GM19238 (cell line): ENCODE results near the gene UBE2O.

Source experiments
- DNase-seq: peaks from one replicate; pipeline ENCODE4 v3.0.0; 2011; ENCODE audit warnings: low spot score; ENCODE audit not compliant: insufficient read length

The UBE2O gene

GRCh38 chr17:76395980-76396379 is 57.0 kb downstream of the UBE2O start:
- no peak for DNase-seq

DNA sequence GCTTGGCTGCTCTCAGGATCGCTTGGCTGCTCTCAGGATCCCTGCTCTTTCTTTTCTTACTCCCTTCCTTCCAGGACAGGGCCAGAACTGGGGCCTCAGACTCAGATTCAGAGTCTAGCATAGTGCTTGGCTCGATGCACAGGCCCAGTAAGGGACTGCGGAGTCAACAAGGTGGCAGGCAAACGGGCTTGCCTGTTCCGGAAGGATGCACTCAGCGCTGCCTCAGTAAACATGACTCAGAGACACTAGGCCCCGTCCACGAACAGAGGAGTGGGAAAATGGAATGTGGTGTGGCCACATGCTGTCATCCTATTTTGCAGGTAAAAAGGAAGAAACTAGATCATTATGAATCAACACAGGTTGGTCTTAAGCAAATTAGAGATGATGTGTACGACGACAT is 58.8 kb downstream of the UBE2O start:
- no peak for DNase-seq

DNA sequence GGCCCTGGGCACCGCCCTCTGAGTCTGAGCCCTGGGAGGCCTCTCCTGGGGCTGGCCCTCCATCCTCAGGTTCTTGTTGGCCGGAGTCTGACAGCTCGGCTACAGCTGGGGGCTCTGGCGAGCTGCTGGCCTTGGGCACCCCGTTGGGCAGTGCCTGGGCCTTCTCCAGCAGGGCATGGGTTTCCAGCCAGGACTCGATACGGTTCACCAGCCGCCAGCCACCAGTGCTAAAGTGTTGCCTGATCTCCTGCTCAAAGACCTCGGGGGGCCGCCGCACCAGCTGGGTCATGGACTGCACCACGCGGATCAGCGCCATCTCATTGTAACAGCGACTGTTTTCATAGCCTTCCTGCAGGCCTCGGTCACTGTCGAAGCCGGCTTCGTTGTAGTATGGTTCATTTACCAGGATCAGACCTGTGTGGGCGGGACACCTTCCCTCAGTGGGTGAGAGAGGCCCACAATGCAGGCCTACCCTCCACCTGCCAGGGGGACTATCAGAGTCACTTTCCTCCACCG is 61.7 kb downstream of the UBE2O start:
- no peak for DNase-seq

- no peak for DNase-seq
Observed at GRCh38 chr17:76390003-76390421, 62.9 kb downstream of the UBE2O start.

GRCh38 chr17:76388966-76389888 is 63.7 kb downstream of the UBE2O start:
- DNase-seq = no peak

GRCh38 chr17:76386966-76387765 is 65.8 kb downstream of the UBE2O start:
- DNase-seq = no peak

DNA sequence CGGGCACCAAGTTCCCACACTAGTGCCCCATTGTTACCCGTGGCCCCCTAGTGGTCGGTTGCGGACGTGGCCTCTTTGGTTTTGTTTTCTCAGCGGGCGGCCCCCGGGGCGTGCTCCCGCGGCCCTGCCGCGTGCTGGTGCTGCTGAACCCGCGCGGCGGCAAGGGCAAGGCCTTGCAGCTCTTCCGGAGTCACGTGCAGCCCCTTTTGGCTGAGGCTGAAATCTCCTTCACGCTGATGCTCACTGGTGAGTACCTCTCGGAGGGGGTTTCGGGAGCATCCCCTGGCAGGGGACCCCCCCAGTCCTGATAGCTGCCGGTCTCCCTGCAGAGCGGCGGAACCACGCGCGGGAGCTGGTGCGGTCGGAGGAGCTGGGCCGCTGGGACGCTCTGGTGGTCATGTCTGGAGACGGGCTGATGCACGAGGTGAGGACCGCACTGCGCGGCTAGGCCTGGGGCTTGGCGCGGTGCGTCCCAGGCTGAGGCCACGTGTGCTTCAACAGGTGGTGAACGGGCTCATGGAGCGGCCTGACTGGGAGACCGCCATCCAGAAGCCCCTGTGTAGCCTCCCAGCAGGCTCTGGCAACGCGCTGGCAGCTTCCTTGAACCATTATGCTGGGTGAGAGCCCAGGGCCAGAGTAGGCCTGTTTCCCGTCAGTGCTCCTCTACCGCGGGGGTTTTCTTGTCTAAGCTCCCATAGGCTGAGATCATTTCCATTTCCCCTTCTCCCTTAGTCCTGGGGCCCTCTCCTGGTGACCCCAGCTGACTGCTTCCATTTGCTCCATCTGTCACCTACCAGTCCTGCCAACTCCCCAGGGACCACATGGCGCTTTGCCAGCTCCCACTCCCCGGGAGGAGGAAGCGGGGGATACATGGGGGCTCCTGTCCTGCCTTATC is 66.8 kb downstream of the UBE2O start:
- peak; percentile 92 for DNase-seq

- no peak for DNase-seq
Observed at GRCh38 chr17:76384987-76385891, 67.7 kb downstream of the UBE2O start.

- DNase-seq = peak; percentile 91
Observed at GRCh38 chr17:76384222-76384986, 68.5 kb downstream of the UBE2O start, which contains the start of gene SPHK1. SPHK1 (plus strand) TSS chr17:76384609; CDS start chr17:76385645, 1,036 bp downstream.

GRCh38 chr17:76383546-76384221 is 69.3 kb downstream of the UBE2O start:
- DNase-seq = peak; percentile 69

DNA sequence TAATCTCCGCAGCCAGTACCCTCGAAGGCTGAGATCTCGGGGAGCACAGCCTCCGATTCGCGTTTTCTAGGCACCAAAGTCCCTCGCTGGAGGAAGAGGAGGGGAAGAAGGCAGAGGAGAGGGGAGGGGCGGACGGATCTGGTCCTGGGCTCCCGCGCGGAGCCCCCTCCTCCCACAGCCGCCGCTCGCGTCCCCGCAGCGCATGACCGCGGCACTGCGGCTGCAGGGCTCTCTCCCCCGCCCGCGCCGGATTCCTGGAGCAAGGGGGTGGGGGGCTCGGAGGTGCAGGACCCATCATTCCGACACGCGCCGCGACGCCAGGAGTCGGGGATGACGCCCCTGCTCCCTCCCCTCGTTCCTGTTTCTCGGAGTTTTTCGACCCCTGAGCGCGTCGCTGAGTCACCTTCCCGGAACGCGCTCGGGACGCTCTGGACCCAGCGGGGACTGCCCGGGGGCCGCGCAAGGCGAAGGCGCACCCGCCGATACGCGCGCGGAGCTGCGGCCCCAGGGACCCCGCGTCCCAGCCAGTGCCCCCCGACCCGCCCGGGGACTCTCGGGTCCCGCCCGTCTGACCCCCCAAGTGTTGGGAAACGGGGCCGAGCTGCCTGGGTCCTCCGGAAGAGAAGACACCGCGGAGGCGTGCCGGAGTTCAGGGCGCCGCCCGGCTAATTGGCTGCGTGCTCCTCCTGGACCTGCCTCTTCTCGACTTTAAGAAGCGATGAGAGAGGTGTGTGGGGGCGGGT is 70.0 kb downstream of the UBE2O start:
- DNase-seq = peak; percentile 37

GRCh38 chr17:76382351-76382802 is 70.6 kb downstream of the UBE2O start:
- no peak for DNase-seq

DNA sequence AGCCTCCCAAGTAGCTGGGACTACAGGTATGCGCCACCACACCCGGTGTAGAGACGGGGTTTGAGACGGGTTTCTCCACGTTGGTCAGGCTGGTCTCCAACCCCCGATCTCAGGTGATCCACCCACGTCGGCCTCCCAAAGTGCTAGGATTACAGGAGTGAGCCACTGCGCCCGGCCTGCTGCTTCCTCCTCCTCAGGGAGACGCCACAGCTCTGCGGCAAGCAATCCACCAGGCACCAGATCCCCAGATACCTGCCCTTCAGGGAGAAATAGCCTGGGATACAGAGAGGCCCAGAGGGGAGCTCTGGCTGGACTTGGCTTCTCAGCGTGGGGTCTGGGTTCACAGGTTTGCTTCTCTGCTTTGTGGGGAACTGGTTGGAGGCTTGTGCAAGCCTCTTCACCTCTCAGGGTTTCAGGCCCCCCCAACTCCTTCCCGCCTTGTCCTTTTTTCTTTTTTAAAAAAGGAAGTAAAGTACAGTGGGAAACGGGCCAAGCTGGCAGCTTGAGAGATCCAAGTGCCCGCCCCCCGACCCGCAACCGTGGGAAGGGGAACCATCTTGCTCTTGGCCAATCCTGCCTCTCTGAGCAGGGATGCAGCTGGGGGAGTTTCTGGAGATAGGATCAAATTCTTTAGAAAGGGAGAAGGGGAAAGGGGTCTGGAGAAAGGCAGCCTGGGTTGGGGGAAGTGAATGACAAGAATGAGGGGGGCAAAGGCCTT is 71.2 kb downstream of the UBE2O start:
- no peak for DNase-seq

DNA sequence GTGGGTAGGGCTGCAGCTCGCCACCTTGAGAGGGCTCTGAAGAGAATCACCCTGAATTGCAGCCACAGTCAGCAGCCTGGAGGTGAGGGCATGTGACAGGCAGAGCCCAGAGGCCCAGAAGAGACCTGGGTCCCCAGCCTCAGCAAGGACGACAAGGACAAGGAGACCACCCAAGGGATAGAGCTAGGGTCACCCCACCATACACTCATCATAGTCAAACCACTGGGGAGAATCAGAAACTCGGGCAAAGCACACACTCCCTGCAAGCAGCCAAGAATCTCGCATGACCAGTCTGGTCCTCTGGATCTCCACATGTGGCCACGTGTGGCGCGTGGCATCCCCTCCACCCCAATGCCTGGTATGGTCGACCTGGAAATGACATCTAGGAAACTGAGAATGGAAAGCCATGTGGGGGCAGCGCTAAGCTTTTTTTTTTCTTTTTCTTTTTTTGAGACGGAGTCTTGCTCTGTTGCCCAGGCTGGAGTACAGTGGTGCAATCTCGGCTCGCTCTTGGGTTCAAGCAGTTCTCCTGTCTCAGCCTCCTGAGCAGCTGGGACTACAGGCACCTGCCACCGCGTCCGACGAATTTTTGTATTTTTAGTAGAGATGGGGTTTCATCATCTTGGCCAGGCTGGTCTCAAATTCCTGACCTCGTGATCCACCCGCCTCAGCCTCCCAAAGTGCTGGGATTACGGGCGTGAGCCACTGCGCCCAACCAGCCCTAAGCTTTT is 73.1 kb downstream of the UBE2O start:
- DNase-seq = no peak

DNA sequence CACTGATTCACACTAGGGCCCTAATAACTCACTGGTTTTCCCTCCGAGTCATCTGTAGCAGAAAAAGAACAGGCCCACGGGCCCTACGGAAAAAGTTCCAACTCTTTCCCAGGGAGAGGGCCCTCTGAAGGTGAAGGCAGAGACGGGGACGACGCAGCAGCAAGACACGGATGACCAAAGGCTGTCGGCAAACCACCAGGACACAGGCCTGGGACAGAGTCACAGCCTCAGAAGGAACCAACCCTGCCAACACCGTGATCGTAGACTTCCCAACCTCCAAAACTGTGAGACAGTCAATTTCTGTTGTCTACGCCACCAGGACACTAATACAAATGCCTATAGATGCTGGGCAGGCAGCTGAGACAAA is 73.7 kb downstream of the UBE2O start:
- no peak for DNase-seq

DNA sequence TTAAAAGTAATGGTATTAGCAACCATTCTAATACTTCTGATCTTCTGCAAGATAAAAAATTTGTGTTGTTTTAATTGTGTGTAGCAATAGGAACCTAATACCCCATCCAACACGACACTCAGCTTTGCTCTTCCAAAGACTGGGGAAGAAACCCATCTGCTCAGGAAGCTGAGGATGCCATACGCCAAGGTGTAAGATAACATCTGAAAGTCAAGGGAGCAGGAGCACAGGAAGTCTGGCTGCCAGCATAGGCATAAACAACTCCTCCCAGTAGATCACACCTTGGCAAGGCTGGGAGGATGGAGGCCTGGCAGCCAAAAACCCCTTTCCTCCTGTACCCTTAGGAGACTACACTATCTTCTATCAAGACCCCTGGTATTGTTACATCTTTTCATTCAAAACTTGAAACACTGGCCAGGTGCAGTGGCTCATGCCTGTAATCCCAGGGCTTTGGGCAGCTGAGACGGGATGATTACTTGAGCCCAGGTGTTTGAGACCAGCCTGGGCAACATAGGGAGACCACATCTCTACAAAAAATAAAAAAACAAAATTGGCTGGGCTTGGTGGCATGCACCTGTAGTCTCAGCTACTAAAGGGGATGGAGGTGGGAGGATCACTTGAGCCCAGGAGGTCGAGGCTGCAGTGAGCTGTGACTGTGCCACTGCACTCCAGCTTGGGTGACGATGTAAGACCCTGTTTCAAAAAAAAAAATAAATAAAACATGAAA is 74.2 kb downstream of the UBE2O start:
- DNase-seq = no peak
